A673 (cell line): ENCODE measurements around the gene PKD2. TPM values are rescaled to one million over a fixed set of nuclear protein-coding genes. Genes with fewer than 3 reads are reported as not detected.

Experiments
- BruUV-seq: library from RNA; stranded (reverse); fragments of 400-500 nt; replicated peaks from 2 replicates; lab custom pipeline; 2021; lab: Mats Ljungman, UMichigan
- CTCF ChIA-PET: fragments of 300-600 bp; sonication (Branson Sonifier 250); formaldehyde crosslinking; loops from one replicate; lab custom pipeline; 2022; ENCODE audit warnings: antibody characterized with exemption; lab: Charles Lee
- POLR2A ChIA-PET: fragments of 300-600 bp; sonication (Branson Sonifier 250); formaldehyde crosslinking; loops from one replicate; lab custom pipeline; 2022; ENCODE audit warnings: antibody characterized with exemption; ENCODE audit not compliant: low non-redundant PET; lab: Charles Lee
- DNase-seq: peaks from one replicate; pipeline ENCODE4 v3.0.0-alpha.2; 2015; ENCODE audit warnings: low spot score
- H3K27ac ChIP-seq: fragments of 200-600 bp; sonication (generic); 2 replicates; pipeline ENCODE4 v1.5.1; 2016; ENCODE audit warnings: mixed run types, low read depth, mild to moderate bottlenecking, mixed read lengths, antibody characterized with exemption, low read length; ENCODE audit not compliant: poor library complexity, severe bottlenecking
- H3K27me3 ChIP-seq: fragments of 200-600 bp; sonication (generic); replicated peaks from 2 replicates; pipeline ENCODE4 v1.6.1; 2017; ENCODE audit warnings: mixed run types, low read depth, mild to moderate bottlenecking, mixed read lengths, antibody characterized with exemption, low read length; ENCODE audit not compliant: insufficient read depth, poor library complexity
- H3K36me3 ChIP-seq: fragments of 200-600 bp; sonication (generic); 2 replicates; pipeline ENCODE4 v1.6.1; 2016; ENCODE audit warnings: mixed run types, mild to moderate bottlenecking, mixed read lengths, antibody characterized with exemption, low read length; ENCODE audit not compliant: insufficient read depth, poor library complexity, severe bottlenecking
- H3K4me1 ChIP-seq: fragments of 200-600 bp; sonication (generic); 2 replicates; pipeline ENCODE4 v1.6.1; 2017; ENCODE audit warnings: mixed run types, mild to moderate bottlenecking, mixed read lengths, antibody characterized with exemption, low read length; ENCODE audit not compliant: insufficient read depth, poor library complexity, severe bottlenecking
- H3K4me3 ChIP-seq: fragments of 200-600 bp; sonication (generic); 2 replicates; pipeline ENCODE4 v1.5.1; 2016; ENCODE audit warnings: low read depth, mixed run types, mild to moderate bottlenecking, mixed read lengths, low read length; ENCODE audit not compliant: poor library complexity, severe bottlenecking
- H3K9me3 ChIP-seq: fragments of 200-600 bp; sonication (generic); 2 replicates; pipeline ENCODE4 v1.6.1; 2016; ENCODE audit warnings: mixed run types, low read depth, mild to moderate bottlenecking, mixed read lengths, antibody characterized with exemption, low read length; ENCODE audit not compliant: poor library complexity, severe bottlenecking
- CTCF ChIP-seq: fragments of 300-800, 200-600 bp; sonication (generic); conservative IDR thresholded peaks from 2 replicates; pipeline ENCODE4 v1.5.1; 2017; ENCODE audit warnings: low read depth, mild to moderate bottlenecking, antibody characterized with exemption, low read length, moderate library complexity, mixed read lengths
- EZH2 ChIP-seq: fragments of 200-600 bp; sonication (generic); IDR thresholded peaks from 2 replicates; pipeline ENCODE4 v1.6.1; 2017; ENCODE audit warnings: borderline replicate concordance, low read depth, mild to moderate bottlenecking, mixed read lengths, antibody characterized with exemption, low read length; ENCODE audit not compliant: poor library complexity, severe bottlenecking
- intact Hi-C: fragments of 100-400 bp; cut with micrococcal nuclease; formaldehyde crosslinking; loops from one replicate; pipeline ENCODE4 v1.10.0; 2022; ENCODE audit not compliant: unreplicated experiment
- total RNA-seq: library from RNA; stranded (reverse); gene quantifications from 2 replicates; pipeline ENCODE4 v1.2.3, GENCODE V29; 2021

The PKD2 gene
- total RNA-seq, 1 experiment from 2014 or later, result 10.0 TPM

- CTCF ChIA-PET, result no interaction called here
- intact Hi-C loops, result no loop called here
- no peak overlapping the region for H3K27ac ChIP-seq
- no peaks in the 10 kb centered on the region for H3K9me3 ChIP-seq
- H3K27me3 ChIP-seq, result no peaks in the 10 kb centered on the region
- no peaks in the 10 kb centered on the region for H3K36me3 ChIP-seq
- no peak for TF ChIP-seq EZH2
- no peak for TF ChIP-seq CTCF
- no peak for DNase-seq
- no peak overlapping the region for H3K4me3 ChIP-seq
- POLR2A ChIA-PET, result no interaction called here
- BruUV-seq, result no TSS peak
- no peaks in the 10 kb centered on the region for H3K4me1 ChIP-seq
Observed at GRCh38 chr4:88075336-88075735, 67.9 kb downstream of the PKD2 start.

- TF ChIP-seq CTCF, result no peak
- no peak for TF ChIP-seq EZH2
- intact Hi-C loops, result no loop called here
- H3K36me3 ChIP-seq, result no peaks in the 10 kb centered on the region
- H3K27me3 ChIP-seq, result no peaks in the 10 kb centered on the region
- H3K4me1 ChIP-seq, result no peaks in the 10 kb centered on the region
- POLR2A ChIA-PET, result no interaction called here
- H3K27ac ChIP-seq, result no peak overlapping the region
- H3K9me3 ChIP-seq, result no peaks in the 10 kb centered on the region
- DNase-seq, result no peak
- no TSS peak for BruUV-seq
- CTCF ChIA-PET, result no interaction called here
- H3K4me3 ChIP-seq, result no peak overlapping the region
Observed at GRCh38 chr4:88077911-88078524, 70.6 kb downstream of the PKD2 start.

GRCh38 chr4:88078579-88078978 is 71.1 kb downstream of the PKD2 start:
- POLR2A ChIA-PET, result no interaction called here
- no peak for TF ChIP-seq CTCF
- TF ChIP-seq EZH2, result no peak
- no peak for DNase-seq
- intact Hi-C loops, result no loop called here
- CTCF ChIA-PET, result no interaction called here
- Histone ChIP-seq H3K4me3 (no peak overlapping the region), H3K9me3 (no peaks in the 10 kb centered on the region), H3K27me3 (no peaks in the 10 kb centered on the region), H3K4me1 (no peaks in the 10 kb centered on the region), H3K36me3 (no peaks in the 10 kb centered on the region), H3K27ac (no peak overlapping the region)
- BruUV-seq, result no TSS peak
